HepG2 (cell line): ENCODE results near the gene LBR. TPM values are rescaled to one million over a fixed set of nuclear protein-coding genes. Genes with fewer than 3 reads are reported as not detected.

Experiments
- BCL3 ChIP-seq: sonication (generic); formaldehyde crosslinking; IDR thresholded peaks from 2 replicates; pipeline ENCODE4 v1.5.1; 2020; ENCODE audit warnings: mild to moderate bottlenecking, missing genetic modification reagents, moderate library complexity
- DPF2 ChIP-seq: sonication (generic); formaldehyde crosslinking; IDR thresholded peaks from 2 replicates; pipeline ENCODE4 v1.4.0; 2020; ENCODE audit warnings: mild to moderate bottlenecking, low read depth, missing genetic modification reagents, borderline replicate concordance
- EZH2 ChIP-seq: conservative IDR thresholded peaks from 2 replicates; pipeline ENCODE4 v1.6.1; 2012; ENCODE audit warnings: mild to moderate bottlenecking, low read depth, low read length, moderate library complexity
- HDAC1 ChIP-seq: sonication (generic); formaldehyde crosslinking; IDR thresholded peaks from 2 replicates; pipeline ENCODE4 v1.5.1; 2020; ENCODE audit warnings: mild to moderate bottlenecking, missing genetic modification reagents
- HDAC2 ChIP-seq: sonication (generic); formaldehyde crosslinking; IDR thresholded peaks from 2 replicates; pipeline ENCODE4 v1.4.0; 2020; ENCODE audit warnings: missing genetic modification reagents
- HMGXB4 ChIP-seq, 2 experiments: sonication (generic) in 1 of 2; formaldehyde crosslinking in 1 of 2; IDR thresholded peaks; 2 replicates each; pipeline versions ENCODE4 v1.4.0 to v1.6.1; 2018 to 2020; ENCODE audit warnings: missing genetic modification reagents in 2 of 2, borderline replicate concordance in 1 of 2, low read depth in 1 of 2, mild to moderate bottlenecking in 1 of 2, missing biosample characterization in 1 of 2
- ISL2 ChIP-seq: sonication (generic); formaldehyde crosslinking; IDR thresholded peaks from 2 replicates; pipeline ENCODE4 v1.5.0; 2020; ENCODE audit warnings: missing genetic modification reagents
- MAX ChIP-seq: IDR thresholded peaks from 2 replicates; pipeline ENCODE4 v1.6.1; 2012; ENCODE audit warnings: inconsistent platforms
- SOX5 ChIP-seq: IDR thresholded peaks from 2 replicates; pipeline ENCODE4 v1.6.1; 2016; ENCODE audit warnings: borderline replicate concordance
- TAF1 ChIP-seq: sonication (generic); formaldehyde crosslinking; IDR thresholded peaks from 2 replicates; pipeline ENCODE4 v1.4.0; 2020; ENCODE audit warnings: missing genetic modification reagents
- ZNF138 ChIP-seq: sonication (generic); formaldehyde crosslinking; IDR thresholded peaks from 2 replicates; pipeline ENCODE4 v1.5.0; 2020; ENCODE audit warnings: mild to moderate bottlenecking, low read depth, missing genetic modification reagents
- ZNF180 ChIP-seq: sonication (generic); formaldehyde crosslinking; IDR thresholded peaks from 2 replicates; pipeline ENCODE4 v1.4.0; 2020; ENCODE audit warnings: low read depth, missing genetic modification reagents, borderline replicate concordance
- ZNF318 ChIP-seq: sonication (generic); formaldehyde crosslinking; IDR thresholded peaks from 2 replicates; pipeline ENCODE4 v1.4.0; 2020; ENCODE audit warnings: mild to moderate bottlenecking, missing genetic modification reagents
- polyA plus RNA-seq, 8 experiments: library from polyadenylated mRNA; depleted of rRNA in 3 of 8; stranded (reverse) in 7 of 8; unstranded in 1 of 8; fragments of >200 nt; fragmentation: Illumina TruSeq in 4 of 8; extraction: Trizol in 4 of 8; gene quantifications; 2 replicates each; pipeline versions ENCODE4 v1.2.1 to v1.2.3, GENCODE V29; 2011 to 2016; ENCODE audit warnings: low read depth in 4 of 8, missing spikeins in 1 of 8, mixed read lengths in 1 of 8; ENCODE audit not compliant: insufficient read depth in 1 of 8
- total RNA-seq, 5 experiments: library from RNA; depleted of rRNA; stranded (reverse); fragments of >200 nt; fragmentation: Illumina TruSeq; extraction: Trizol; gene quantifications; 2 replicates each; pipeline ENCODE4 v1.2.3, GENCODE V29; 2016; ENCODE audit warnings: low read depth in 1 of 5

Gene LBR
- total and polyA plus RNA-seq, 2 of the 13 experiments (the other 11 are each of a cell fraction or from before 2014, with no cell fraction given): 38.9 to 76.7 TPM

- TF ChIP-seq ZNF318 (CRISPR knock-in tag) (no peak), TAF1 (peak; percentile 59), MAX (no peak; the same call in 1 of the 2 replicates), ZNF138 (CRISPR knock-in tag) (no peak), DPF2 (CRISPR knock-in tag) (no peak), HMGXB4 (CRISPR knock-in tag; IDR thresholded peaks at IDR 0.05; ENCODE audit: borderline replicate concordance in 1 of 2, low read depth in 1 of 2) (peak; percentile 9 to 18; a peak in 3 of 4 replicates), HDAC2 (CRISPR knock-in tag) (no peak), BCL3 (CRISPR knock-in tag) (no peak), ISL2 (0 out of 2 replicates have a peak, but pooled peaks have one; percentile 1), EZH2 (no peak), ZNF180 (no peak), HDAC1 (peak; percentile 82), SOX5 (no peak)
Measured at GRCh38 chr1:225427235-225428067, at the start of gene LBR (continued).
